SIG-M5 treated with dmso at 0.1 percent for 504 hours (cell line): ENCODE results near the gene MATN1.

ENCODE experiments used
- DNase-seq: peaks from one replicate; lab custom pipeline; 2025; ENCODE audit not compliant: unreplicated experiment; lab: John Stamatoyannopoulos, UW

MATN1 gene

GRCh38 chr1:30732277-30732996 is 9.1 kb upstream of the MATN1 start:
- DNase-seq, result no peak

- DNase-seq, result no peak
These were observed 8.5 kb upstream of the MATN1 start for GRCh38 chr1:30731806-30732276.

GRCh38 chr1:30731109-30731805 is 7.9 kb upstream of the MATN1 start:
- no peak for DNase-seq

- no peak for DNase-seq
These were observed 7.1 kb upstream of the MATN1 start for GRCh38 chr1:30730346-30731108.

GRCh38 chr1:30729901-30730300 is 6.5 kb upstream of the MATN1 start:
- DNase-seq, result no peak

GRCh38 chr1:30728832-30729638 is 5.7 kb upstream of the MATN1 start:
- no peak for DNase-seq

- DNase-seq, result no peak
These were observed 5.0 kb upstream of the MATN1 start for GRCh38 chr1:30728340-30728739.

GRCh38 chr1:30727824-30728223 is 4.4 kb upstream of the MATN1 start:
- no peak for DNase-seq

- DNase-seq, result no peak
These were observed 3.6 kb upstream of the MATN1 start for GRCh38 chr1:30726773-30727684.

GRCh38 chr1:30726236-30726635 is 2.9 kb upstream of the MATN1 start:
- DNase-seq, result no peak

GRCh38 chr1:30725450-30726095 is 2.2 kb upstream of the MATN1 start:
- DNase-seq, result no peak

GRCh38 chr1:30724655-30725421 is 1.5 kb upstream of the MATN1 start:
- no peak for DNase-seq

- DNase-seq, result no peak
These were observed 790 bp upstream of the MATN1 start for GRCh38 chr1:30724175-30724574.

- DNase-seq, result no peak
These were observed 1.4 kb downstream of the MATN1 start for GRCh38 chr1:30721812-30722537.

GRCh38 chr1:30721341-30721793 is 2.0 kb downstream of the MATN1 start:
- DNase-seq, result no peak

GRCh38 chr1:30720271-30721223 is 2.8 kb downstream of the MATN1 start:
- DNase-seq, result no peak
